Trophoblast cell (in vitro differentiated cells and primary cell): ENCODE measurements around the gene GFPT1.

Source experiments
- DNase-seq, 2 donors: peaks; one replicate each; pipeline ENCODE4 v3.0.0-alpha.2; 2016
- H2AFZ ChIP-seq: 2 replicates; pipeline ENCODE4 v1.6.1; 2013; ENCODE audit warnings: low read length, moderate library complexity, mild to moderate bottlenecking; ENCODE audit not compliant: insufficient read depth, poor library complexity
- H2AK5ac ChIP-seq: 2 replicates; pipeline ENCODE4 v1.6.1; 2013; ENCODE audit warnings: mild to moderate bottlenecking, low read length
- H2BK120ac ChIP-seq: 2 replicates; pipeline ENCODE4 v1.6.1; 2013; ENCODE audit warnings: low read length, mild to moderate bottlenecking, moderate library complexity; ENCODE audit not compliant: insufficient read depth, poor library complexity
- H2BK12ac ChIP-seq: 2 replicates; pipeline ENCODE4 v1.6.1; 2013; ENCODE audit warnings: mild to moderate bottlenecking, low read length, moderate library complexity
- H2BK5ac ChIP-seq: 2 replicates; pipeline ENCODE4 v1.6.1; 2013; ENCODE audit warnings: low read length, low read depth, moderate library complexity, mild to moderate bottlenecking; ENCODE audit not compliant: poor library complexity
- H3K14ac ChIP-seq: 2 replicates; pipeline ENCODE4 v1.6.1; 2013; ENCODE audit warnings: mild to moderate bottlenecking, low read length
- H3K18ac ChIP-seq: 2 replicates; pipeline ENCODE4 v1.6.1; 2013; ENCODE audit warnings: mild to moderate bottlenecking, low read length
- H3K23ac ChIP-seq: 2 replicates; pipeline ENCODE4 v1.6.1; 2013; ENCODE audit warnings: low read length
- H3K27ac ChIP-seq: 2 replicates; pipeline ENCODE4 v1.5.1; 2013; ENCODE audit warnings: low read depth, mild to moderate bottlenecking, inconsistent platforms, low read length, moderate library complexity
- H3K27me3 ChIP-seq: 2 replicates; pipeline ENCODE4 v1.6.1; 2013; ENCODE audit warnings: inconsistent platforms, mild to moderate bottlenecking, low read length, moderate library complexity; ENCODE audit not compliant: insufficient read depth
- H3K36me3 ChIP-seq, 2 experiments: 1 replicate in 1 of 2; 2 replicates in 1 of 2; pipeline ENCODE4 v1.6.1; 2013; ENCODE audit warnings: low read length in 2 of 2, mild to moderate bottlenecking in 2 of 2, moderate library complexity in 1 of 2; ENCODE audit not compliant: insufficient read depth in 2 of 2, control insufficient read depth in 1 of 2
- H3K4ac ChIP-seq: 2 replicates; pipeline ENCODE4 v1.6.1; 2013; ENCODE audit warnings: low read depth, mild to moderate bottlenecking, low read length, moderate library complexity
- H3K4me1 ChIP-seq, 2 experiments: 1 replicate in 1 of 2; 2 replicates in 1 of 2; pipeline ENCODE4 v1.6.1; 2013; ENCODE audit warnings: low read length in 2 of 2, mild to moderate bottlenecking in 2 of 2, moderate library complexity in 1 of 2; ENCODE audit not compliant: insufficient read depth in 2 of 2, control insufficient read depth in 1 of 2
- H3K4me2 ChIP-seq: 2 replicates; pipeline ENCODE4 v1.6.1; 2013; ENCODE audit warnings: inconsistent platforms, mild to moderate bottlenecking, low read length, moderate library complexity
- H3K4me3 ChIP-seq: 2 replicates; pipeline ENCODE4 v1.5.1; 2013; ENCODE audit warnings: mild to moderate bottlenecking, low read depth, low read length, inconsistent platforms
- H3K79me1 ChIP-seq: one replicate; pipeline ENCODE4 v1.6.1; 2013; ENCODE audit warnings: low read length
- H3K79me2 ChIP-seq: 2 replicates; pipeline ENCODE4 v1.6.1; 2013; ENCODE audit warnings: low read length, mild to moderate bottlenecking; ENCODE audit not compliant: control insufficient read depth, insufficient read depth, poor library complexity
- H3K9ac ChIP-seq: 2 replicates; pipeline ENCODE4 v1.6.1; 2013; ENCODE audit warnings: mild to moderate bottlenecking, low read length
- H3K9me3 ChIP-seq: 2 replicates; pipeline ENCODE4 v1.6.1; 2013; ENCODE audit warnings: low read depth, mild to moderate bottlenecking, control low read depth, inconsistent platforms, low read length; ENCODE audit not compliant: insufficient read depth
- H4K12ac ChIP-seq: 2 replicates; pipeline ENCODE4 v1.6.1; 2013; ENCODE audit warnings: low read depth, mild to moderate bottlenecking, low read length, moderate library complexity
- H4K8ac ChIP-seq: 2 replicates; pipeline ENCODE4 v1.6.1; 2013; ENCODE audit warnings: low read depth, mild to moderate bottlenecking, low read length, moderate library complexity
- H4K91ac ChIP-seq: one replicate; pipeline ENCODE4 v1.6.1; 2013; ENCODE audit warnings: low read depth, mild to moderate bottlenecking, low read length, moderate library complexity
- WGBS: extraction: QIAGEN DNeasy Blood & Tissue Kit; methylation state at CpG from one replicate; pipeline ENCODE4 v1.1.7; 2013; ENCODE audit warnings: missing lambda C conversion rate; ENCODE audit not compliant: insufficient read length, insufficient coverage; ENCODE audit errors: extremely low coverage; 5-methylcytosine and 5-hydroxymethylcytosine counted together

The GFPT1 gene

GRCh38 chr2:69384618-69385081 is 2.4 kb downstream of the GFPT1 start:
- no peak overlapping the region for H3K27ac ChIP-seq
- no peak overlapping the region for H3K9ac ChIP-seq
- H2BK5ac ChIP-seq, result no peak overlapping the region
- H3K4ac ChIP-seq, result peak overlapping the region; percentile 91
- no peak overlapping the region for H3K18ac ChIP-seq
- H4K91ac ChIP-seq, result no peak overlapping the region
- H2AFZ ChIP-seq, result no peak overlapping the region
- H3K4me1 ChIP-seq, result peaks cover 2 to 9% of the 10 kb centered on the region in 2 experiments
- H4K8ac ChIP-seq, result no peak overlapping the region
- no peak overlapping the region for H4K12ac ChIP-seq
- H2AK5ac ChIP-seq, result no peak overlapping the region
- peaks cover 12% of the 10 kb centered on the region for H3K79me1 ChIP-seq
- no peak overlapping the region for H3K14ac ChIP-seq
- peak; percentile 15 to 76 for DNase-seq
- no peak overlapping the region for H2BK120ac ChIP-seq
- H2BK12ac ChIP-seq, result no peak overlapping the region
- H3K4me2 ChIP-seq, result no peak overlapping the region
- H3K4me3 ChIP-seq, result no peak overlapping the region
- H3K23ac ChIP-seq, result no peak overlapping the region
- peaks cover 22% of the 10 kb centered on the region for H3K79me2 ChIP-seq
- H3K27me3 ChIP-seq, result no peaks in the 10 kb centered on the region
- no CpG with 5 or more reads among the region's 5 CpGs for whole genome bisulfite sequencing
- H3K9me3 ChIP-seq, result no peaks in the 10 kb centered on the region
- peaks cover 0 to 2% of the 10 kb centered on the region in 2 experiments for H3K36me3 ChIP-seq

- Histone ChIP-seq H3K79me2 (peaks cover 25% of the 10 kb centered on the region), H3K4ac (no peak overlapping the region)
- no CpG with 5 or more reads among the region's 7 CpGs for WGBS
Measured at GRCh38 chr2:69383176-69383812, 3.7 kb downstream of the GFPT1 start.

GRCh38 chr2:69382547-69382946 is 4.5 kb downstream of the GFPT1 start:
- H3K79me1 ChIP-seq, result peaks cover 9% of the 10 kb centered on the region
- H3K79me2 ChIP-seq, result peaks cover 27% of the 10 kb centered on the region
- peaks cover 2% of the 10 kb centered on the region in 2 experiments for H3K36me3 ChIP-seq
- H2BK5ac ChIP-seq, result no peak overlapping the region
- no peaks in the 10 kb centered on the region for H3K9me3 ChIP-seq
- no peak for DNase-seq
- no peak overlapping the region for H3K18ac ChIP-seq
- H2BK12ac ChIP-seq, result no peak overlapping the region
- H3K4me1 ChIP-seq, result peaks cover 0 to 2% of the 10 kb centered on the region in 2 experiments
- H3K4me2 ChIP-seq, result no peak overlapping the region
- no peak overlapping the region for H3K27ac ChIP-seq
- no peak overlapping the region for H3K4me3 ChIP-seq
- no peak overlapping the region for H2AK5ac ChIP-seq
- no peak overlapping the region for H2AFZ ChIP-seq
- no peak overlapping the region for H4K12ac ChIP-seq
- H3K9ac ChIP-seq, result no peak overlapping the region
- H3K27me3 ChIP-seq, result no peaks in the 10 kb centered on the region
- no peak overlapping the region for H2BK120ac ChIP-seq
- no peak overlapping the region for H4K91ac ChIP-seq
- no peak overlapping the region for H3K14ac ChIP-seq
- WGBS, result no CpG with 5 or more reads among the region's 2 CpGs
- H4K8ac ChIP-seq, result no peak overlapping the region
- H3K23ac ChIP-seq, result no peak overlapping the region
- H3K4ac ChIP-seq, result peak overlapping the region; percentile 89

More at GRCh38 chr2:69383176-69383812, 3.7 kb downstream of the GFPT1 start:
- H4K8ac ChIP-seq, result no peak overlapping the region
- peaks cover 0 to 2% of the 10 kb centered on the region in 2 experiments for H3K36me3 ChIP-seq
- H2BK12ac ChIP-seq, result no peak overlapping the region
- H2AK5ac ChIP-seq, result no peak overlapping the region
- no peak overlapping the region for H2AFZ ChIP-seq
- H4K91ac ChIP-seq, result no peak overlapping the region
- peaks cover 2 to 9% of the 10 kb centered on the region in 2 experiments for H3K4me1 ChIP-seq
- no peak overlapping the region for H3K9ac ChIP-seq
- H3K18ac ChIP-seq, result no peak overlapping the region
- no peak for DNase-seq
- no peak overlapping the region for H2BK120ac ChIP-seq
- H3K27ac ChIP-seq, result no peak overlapping the region
- H3K4me2 ChIP-seq, result no peak overlapping the region
- H3K27me3 ChIP-seq, result no peaks in the 10 kb centered on the region
- H3K14ac ChIP-seq, result no peak overlapping the region
- no peak overlapping the region for H3K23ac ChIP-seq
- H3K4me3 ChIP-seq, result no peak overlapping the region
- peaks cover 12% of the 10 kb centered on the region for H3K79me1 ChIP-seq
- no peaks in the 10 kb centered on the region for H3K9me3 ChIP-seq
- H2BK5ac ChIP-seq, result no peak overlapping the region
- no peak overlapping the region for H4K12ac ChIP-seq

GRCh38 chr2:69381337-69381737 is 5.7 kb downstream of the GFPT1 start:
- Histone ChIP-seq H3K4me1 (no peaks in the 10 kb centered on the region), H3K27ac (no peak overlapping the region), H3K4me3 (no peak overlapping the region), H4K91ac (no peak overlapping the region), H3K79me2 (peaks cover 20% of the 10 kb centered on the region), H4K8ac (no peak overlapping the region), H4K12ac (no peak overlapping the region), H2AFZ (no peak overlapping the region), H3K36me3 (peaks cover 2% of the 10 kb centered on the region in 2 experiments), H3K23ac (no peak overlapping the region), H3K4ac (peak overlapping the region; percentile 75), H3K4me2 (no peak overlapping the region), H2BK5ac (no peak overlapping the region), H2AK5ac (no peak overlapping the region), H3K9ac (no peak overlapping the region), H2BK120ac (no peak overlapping the region), H3K79me1 (no peaks in the 10 kb centered on the region), H2BK12ac (no peak overlapping the region), H3K14ac (no peak overlapping the region), H3K18ac (no peak overlapping the region), H3K9me3 (no peaks in the 10 kb centered on the region), H3K27me3 (no peaks in the 10 kb centered on the region)
- whole genome bisulfite sequencing, result no CpG with 5 or more reads among the region's 1 CpG
- DNase-seq, result peak; percentile 4 to 40
